B cell (primary cell): ENCODE data around the gene NEGR1.

Experiments used
- CTCF ChIP-seq: fragments of 200-600 bp; IDR thresholded peaks from one replicate; pipeline ENCODE4 v1.8.0; 2022; ENCODE audit warnings: antibody characterized with exemption, mild to moderate bottlenecking
- EZH2 ChIP-seq: IDR thresholded peaks from 2 replicates; pipeline ENCODE4 v1.6.1; 2012; ENCODE audit warnings: borderline replicate concordance, low read depth, mild to moderate bottlenecking, moderate library complexity, low read length; ENCODE audit not compliant: insufficient read depth, poor library complexity, severe bottlenecking

GRCh38 chr1:71949681-71950080, 332.7 kb downstream of the NEGR1 start:
- TF ChIP-seq CTCF (no peak), EZH2 (no peak)
